Keratinocyte (primary cell): ENCODE results near the gene HSPBP1. TPM values are rescaled to one million over a fixed set of nuclear protein-coding genes. Genes with fewer than 3 reads are reported as not detected.

Experiments
- DNase-seq: peaks from one replicate; pipeline ENCODE4 v3.0.0-alpha.2; 2011; ENCODE audit warnings: low read depth, missing footprints, low spot score
- FAIRE-seq: peaks from 2 replicates; lab custom pipeline; 2011; peaks lifted over from hg19 to GRCh38; lab: Jason Lieb, UNC
- H2AFZ ChIP-seq: 2 replicates; pipeline ENCODE4 v1.6.0; 2012; ENCODE audit warnings: low read length, control low read depth, inconsistent platforms; ENCODE audit not compliant: control insufficient read depth
- H3K27ac ChIP-seq: 2 replicates; pipeline ENCODE4 v1.5.1; 2011; ENCODE audit warnings: low read length; ENCODE audit not compliant: control insufficient read depth, insufficient read depth
- H3K27me3 ChIP-seq: 3 replicates; pipeline ENCODE4 v1.6.0; 2011; ENCODE audit warnings: low read length; ENCODE audit not compliant: control insufficient read depth, insufficient read depth; ENCODE audit errors: extremely low read depth
- H3K36me3 ChIP-seq, 2 experiments: 2 replicates in 1 of 2; 3 replicates in 1 of 2; pipeline ENCODE4 v1.5.1; 2011; ENCODE audit warnings: low read length in 2 of 2, mild to moderate bottlenecking in 1 of 2; ENCODE audit not compliant: control insufficient read depth in 2 of 2, insufficient read depth in 2 of 2; ENCODE audit errors: extremely low read depth in 1 of 2
- H3K4me1 ChIP-seq: 3 replicates; pipeline ENCODE4 v1.5.1; 2011; ENCODE audit warnings: low read length; ENCODE audit not compliant: control insufficient read depth, insufficient read depth; ENCODE audit errors: extremely low read depth
- H3K4me2 ChIP-seq: 3 replicates; pipeline ENCODE4 v1.6.0; 2011; ENCODE audit warnings: low read depth, low read length; ENCODE audit not compliant: control insufficient read depth, insufficient read depth; ENCODE audit errors: extremely low read depth
- H3K4me3 ChIP-seq, 3 experiments: fragments of 200-600 bp in 1 of 3; sonication (generic) in 1 of 3; 2 replicates in 2 of 3; 3 replicates in 1 of 3; pipeline ENCODE4 v1.5.1; 2011 to 2016; ENCODE audit warnings: low read length in 3 of 3, mild to moderate bottlenecking in 3 of 3, control low read depth in 2 of 3, inconsistent platforms in 1 of 3, low read depth in 1 of 3, mixed read lengths in 1 of 3, mixed run types in 1 of 3, moderate library complexity in 1 of 3; ENCODE audit not compliant: control insufficient read depth in 2 of 3, insufficient read depth in 2 of 3; ENCODE audit errors: extremely low read depth in 1 of 3
- H3K79me2 ChIP-seq: 2 replicates; pipeline ENCODE4 v1.6.0; 2012; ENCODE audit warnings: low read length; ENCODE audit not compliant: control insufficient read depth, insufficient read depth
- H3K9ac ChIP-seq: 3 replicates; pipeline ENCODE4 v1.6.0; 2011; ENCODE audit warnings: low read length; ENCODE audit not compliant: control insufficient read depth, insufficient read depth; ENCODE audit errors: extremely low read depth
- H3K9me1 ChIP-seq: 3 replicates; pipeline ENCODE4 v1.6.0; 2011; ENCODE audit warnings: low read length; ENCODE audit not compliant: control insufficient read depth, insufficient read depth; ENCODE audit errors: extremely low read depth
- H3K9me3 ChIP-seq: 2 replicates; pipeline ENCODE4 v1.5.1; 2012; ENCODE audit warnings: low read depth, low read length; ENCODE audit not compliant: control insufficient read depth
- H4K20me1 ChIP-seq: 3 replicates; pipeline ENCODE4 v1.6.0; 2011; ENCODE audit warnings: low read length; ENCODE audit not compliant: control insufficient read depth, insufficient read depth; ENCODE audit errors: extremely low read depth
- EZH2 ChIP-seq: IDR thresholded peaks from one replicate; pipeline ENCODE4 v1.6.1; 2012; ENCODE audit warnings: inconsistent platforms, mild to moderate bottlenecking, low read length, moderate library complexity
- dilution Hi-C: fragments of 300-500 bp; cut with MboI; formaldehyde crosslinking; loops from one replicate; pipeline ENCODE4 v1.7.0; 2020; ENCODE audit warnings: low sequenced_read_pairs; ENCODE audit not compliant: extremely low pct_ligation_motif_present
- polyA plus RNA-seq, 5 experiments: library from polyadenylated mRNA; depleted of rRNA in 3 of 5; stranded (reverse) in 3 of 5; stranded (forward) in 1 of 5; unstranded in 1 of 5; fragments of >200 nt; gene quantifications; 1 replicate in 1 of 5; 2 replicates in 3 of 5; 3 replicates in 1 of 5; pipeline versions ENCODE4 v1.2.1 to v1.2.3, GENCODE V29; 2011 to 2012; ENCODE audit warnings: missing spikeins in 2 of 5, low read depth in 1 of 5, low replicate concordance in 1 of 5
- TF ChIP-seq, protein P1 (sequence below), 3 experiments: IDR thresholded peaks in 1 of 3; conservative IDR thresholded peaks in 1 of 3; optimal IDR thresholded peaks in 1 of 3; 2 replicates in 2 of 3; 3 replicates in 1 of 3; pipeline versions ENCODE3 to v1.5.1; 2011; ENCODE audit warnings: low read length in 3 of 3, mild to moderate bottlenecking in 3 of 3, moderate library complexity in 2 of 3, control low read depth in 1 of 3, inconsistent platforms in 1 of 3; ENCODE audit not compliant: insufficient read depth in 2 of 3; ENCODE audit errors: extremely low read depth in 1 of 3

HSPBP1 gene
- polyA plus RNA-seq, 1 donor (not counting 4 experiments of a cell fraction or from before 2014, with no cell fraction given): 20.2 TPM

DNA sequence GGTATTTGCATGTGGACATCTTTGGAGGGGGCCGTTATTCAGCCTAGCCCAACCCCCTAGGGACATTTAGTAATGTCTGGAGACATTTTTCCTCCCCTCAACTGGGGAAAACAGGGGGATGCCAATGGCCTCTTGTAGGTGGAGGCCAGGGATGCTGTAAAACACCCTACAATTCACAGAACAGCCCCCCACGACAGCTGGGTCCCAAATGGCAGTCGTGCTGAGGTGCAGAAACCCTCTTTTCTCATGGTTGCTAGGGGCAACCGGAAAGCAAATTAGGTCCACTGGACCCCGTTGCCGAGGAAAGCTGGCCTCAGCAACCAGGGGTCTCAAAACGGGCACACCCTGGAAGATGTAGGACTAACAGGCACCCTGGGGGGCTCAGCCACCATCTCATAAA, 30.6 kb upstream of the HSPBP1 start:
- H3K9me3 ChIP-seq: no peaks in the 10 kb centered on the region
- TF ChIP-seq EZH2: no peak
- TF ChIP-seq, protein P1, sequence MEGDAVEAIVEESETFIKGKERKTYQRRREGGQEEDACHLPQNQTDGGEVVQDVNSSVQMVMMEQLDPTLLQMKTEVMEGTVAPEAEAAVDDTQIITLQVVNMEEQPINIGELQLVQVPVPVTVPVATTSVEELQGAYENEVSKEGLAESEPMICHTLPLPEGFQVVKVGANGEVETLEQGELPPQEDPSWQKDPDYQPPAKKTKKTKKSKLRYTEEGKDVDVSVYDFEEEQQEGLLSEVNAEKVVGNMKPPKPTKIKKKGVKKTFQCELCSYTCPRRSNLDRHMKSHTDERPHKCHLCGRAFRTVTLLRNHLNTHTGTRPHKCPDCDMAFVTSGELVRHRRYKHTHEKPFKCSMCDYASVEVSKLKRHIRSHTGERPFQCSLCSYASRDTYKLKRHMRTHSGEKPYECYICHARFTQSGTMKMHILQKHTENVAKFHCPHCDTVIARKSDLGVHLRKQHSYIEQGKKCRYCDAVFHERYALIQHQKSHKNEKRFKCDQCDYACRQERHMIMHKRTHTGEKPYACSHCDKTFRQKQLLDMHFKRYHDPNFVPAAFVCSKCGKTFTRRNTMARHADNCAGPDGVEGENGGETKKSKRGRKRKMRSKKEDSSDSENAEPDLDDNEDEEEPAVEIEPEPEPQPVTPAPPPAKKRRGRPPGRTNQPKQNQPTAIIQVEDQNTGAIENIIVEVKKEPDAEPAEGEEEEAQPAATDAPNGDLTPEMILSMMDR (optimal IDR thresholded peaks at IDR 0.05 in 1 of 3, IDR thresholded peaks at IDR 0.05 in 1 of 3, conservative IDR thresholded peaks at IDR 0.05 in 1 of 3; ENCODE audit: extremely low read depth in 1 of 3, insufficient read depth in 2 of 3, low read length in 3 of 3): no peak
- H3K4me1 ChIP-seq: no peaks in the 10 kb centered on the region
- H3K9ac ChIP-seq: no peak overlapping the region
- H3K79me2 ChIP-seq: no peaks in the 10 kb centered on the region
- H4K20me1 ChIP-seq: no peaks in the 10 kb centered on the region
- no peaks in the 10 kb centered on the region for H3K36me3 ChIP-seq
- H2AFZ ChIP-seq: no peak overlapping the region
- no peak overlapping the region for H3K4me3 ChIP-seq
- no peak overlapping the region for H3K27ac ChIP-seq
- no peak overlapping the region for H3K4me2 ChIP-seq
- no peaks in the 10 kb centered on the region for H3K9me1 ChIP-seq
- dilution Hi-C loops: no loop called here
- no peaks in the 10 kb centered on the region for H3K27me3 ChIP-seq
- FAIRE-seq (no peak), DNase-seq (no peak)

DNA sequence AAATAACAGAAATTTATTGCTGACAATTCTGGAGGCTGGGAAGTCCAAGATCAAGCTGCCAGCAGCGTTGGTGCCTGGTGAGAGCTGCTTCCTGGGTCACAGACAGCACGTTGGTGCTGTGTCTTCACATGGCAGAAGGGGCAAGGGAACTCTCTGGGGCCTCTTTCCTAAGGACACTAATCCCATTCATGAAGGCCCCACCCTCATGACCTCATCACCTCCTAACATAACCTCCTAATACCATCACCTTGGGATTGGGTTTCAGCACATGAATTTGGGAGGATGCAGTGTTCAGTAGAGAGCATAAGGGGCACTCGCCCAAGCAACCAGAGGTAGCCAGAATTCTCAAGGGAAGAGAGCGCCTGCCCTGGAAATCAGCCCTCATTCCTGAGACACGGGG, 29.5 kb upstream of the HSPBP1 start:
- Histone ChIP-seq H2AFZ (no peak overlapping the region), H3K36me3 (no peaks in the 10 kb centered on the region), H3K9ac (no peak overlapping the region), H3K9me1 (no peaks in the 10 kb centered on the region), H4K20me1 (no peaks in the 10 kb centered on the region), H3K4me2 (no peak overlapping the region), H3K4me1 (no peaks in the 10 kb centered on the region), H3K27ac (no peak overlapping the region), H3K79me2 (no peaks in the 10 kb centered on the region), H3K4me3 (no peak overlapping the region), H3K27me3 (no peaks in the 10 kb centered on the region), H3K9me3 (no peaks in the 10 kb centered on the region)
- no peak for DNase-seq
- no peak for FAIRE-seq
- no peak for TF ChIP-seq EZH2
- TF ChIP-seq, protein P1 (optimal IDR thresholded peaks at IDR 0.05 in 1 of 3, IDR thresholded peaks at IDR 0.05 in 1 of 3, conservative IDR thresholded peaks at IDR 0.05 in 1 of 3; ENCODE audit: extremely low read depth in 1 of 3, insufficient read depth in 2 of 3, low read length in 3 of 3): no peak
- dilution Hi-C loops: no loop called here
